GM12872 (cell line): Measurements from ENCODE around the gene EYA2.

Experiments used
- CTCF ChIP-seq: IDR thresholded peaks from 3 replicates; pipeline ENCODE4 v1.5.1; 2011; ENCODE audit warnings: low read depth, mild to moderate bottlenecking, low read length, moderate library complexity; ENCODE audit not compliant: insufficient read depth

The EYA2 gene

GRCh38 chr20:46939031-46939965, 44.7 kb downstream of the EYA2 start:
- TF ChIP-seq CTCF = peak; percentile 9; the same call in 1 of the 3 replicates

- TF ChIP-seq CTCF = no peak
These were observed 46.0 kb downstream of the EYA2 start for GRCh38 chr20:46940616-46941015.

GRCh38 chr20:46941404-46941803, 46.8 kb downstream of the EYA2 start:
- no peak for TF ChIP-seq CTCF

- no peak for TF ChIP-seq CTCF
These were observed 49.4 kb downstream of the EYA2 start for GRCh38 chr20:46943861-46944591.

- no peak for TF ChIP-seq CTCF
These were observed 50.8 kb downstream of the EYA2 start for GRCh38 chr20:46945465-46945864.

GRCh38 chr20:46946181-46946624, 51.6 kb downstream of the EYA2 start:
- TF ChIP-seq CTCF = no peak

- TF ChIP-seq CTCF = no peak
These were observed 52.2 kb downstream of the EYA2 start for GRCh38 chr20:46946796-46947195.
